Stimulated activated CD4-positive, alpha-beta T cell treated with anti-CD3 and anti-CD28 coated beads, Interleukin-12 subunit alpha, Interleukin-12 subunit beta, amount 100 ng/mL, for 24 hours (primary cell): ENCODE measurements around the gene SYK.
"Not testable (repeated sequence)": the region's sequence is repeated elsewhere in the genome, so short reads cannot be mapped to it uniquely, and the experiment has no call there.

Experiments used
- DNase-seq, 2 experiments: peaks; one replicate each; pipeline ENCODE4 v3.0.0-alpha.2; 2020; ENCODE audit warnings: low read depth in 2 of 2

The SYK gene

GRCh38 chr9:90880669-90881068 lies 79.0 kb downstream of the SYK start:
- no peak for DNase-seq

GRCh38 chr9:90881648-90882047 lies 80.0 kb downstream of the SYK start:
- no peak for DNase-seq

GRCh38 chr9:90882991-90883600 lies 81.5 kb downstream of the SYK start:
- DNase-seq = no peak

- no peak for DNase-seq
Measured at GRCh38 chr9:90883661-90884060, 82.0 kb downstream of the SYK start.

- no peak for DNase-seq
Measured at GRCh38 chr9:90884178-90884577, 82.6 kb downstream of the SYK start.

- not testable (repeated sequence) for DNase-seq
Measured at GRCh38 chr9:90886868-90887267, 85.2 kb downstream of the SYK start.

- no peak for DNase-seq
Measured at GRCh38 chr9:90888941-90889340, 87.3 kb downstream of the SYK start.

- DNase-seq = no peak
Measured at GRCh38 chr9:90890146-90890810, 88.7 kb downstream of the SYK start.

GRCh38 chr9:90891308-90892040 lies 89.9 kb downstream of the SYK start:
- DNase-seq = no peak

GRCh38 chr9:90892918-90893317 lies 91.3 kb downstream of the SYK start:
- DNase-seq = no peak

GRCh38 chr9:90893706-90894105 lies 92.1 kb downstream of the SYK start:
- DNase-seq = no peak

GRCh38 chr9:90894986-90895687 lies 93.5 kb downstream of the SYK start:
- DNase-seq = no peak

GRCh38 chr9:90895786-90896185 lies 94.2 kb downstream of the SYK start:
- DNase-seq = no peak

GRCh38 chr9:90896231-90896630 lies 94.6 kb downstream of the SYK start:
- DNase-seq = no peak

GRCh38 chr9:90898228-90898627 lies 96.6 kb downstream of the SYK start:
- no peak for DNase-seq

- no peak for DNase-seq
Measured at GRCh38 chr9:90899287-90899686, 97.7 kb downstream of the SYK start.

GRCh38 chr9:90900130-90900529 lies 98.5 kb downstream of the SYK start:
- no peak for DNase-seq

- DNase-seq = no peak
Measured at GRCh38 chr9:90901933-90902332, 100.3 kb downstream of the SYK start.

- DNase-seq = no peak
Measured at GRCh38 chr9:90903766-90904424, 102.3 kb downstream of the SYK start.

GRCh38 chr9:90904706-90905478 lies 103.3 kb downstream of the SYK start:
- DNase-seq = no peak

- DNase-seq = no peak
Measured at GRCh38 chr9:90905822-90906221, 104.2 kb downstream of the SYK start.
